AG09319 (cell line): Measurements from ENCODE around the gene SRGAP3.

Experiments
- DNase-seq: peaks from one replicate; pipeline ENCODE4 v3.0.0-alpha.2; 2010; ENCODE audit warnings: low read depth; ENCODE audit errors: extremely low read depth
- TF ChIP-seq, protein P1 (sequence below): IDR thresholded peaks from 2 replicates; pipeline ENCODE4 v1.5.1; 2011; ENCODE audit warnings: low read depth, mild to moderate bottlenecking, inconsistent platforms, low read length, moderate library complexity

Gene SRGAP3

DNA sequence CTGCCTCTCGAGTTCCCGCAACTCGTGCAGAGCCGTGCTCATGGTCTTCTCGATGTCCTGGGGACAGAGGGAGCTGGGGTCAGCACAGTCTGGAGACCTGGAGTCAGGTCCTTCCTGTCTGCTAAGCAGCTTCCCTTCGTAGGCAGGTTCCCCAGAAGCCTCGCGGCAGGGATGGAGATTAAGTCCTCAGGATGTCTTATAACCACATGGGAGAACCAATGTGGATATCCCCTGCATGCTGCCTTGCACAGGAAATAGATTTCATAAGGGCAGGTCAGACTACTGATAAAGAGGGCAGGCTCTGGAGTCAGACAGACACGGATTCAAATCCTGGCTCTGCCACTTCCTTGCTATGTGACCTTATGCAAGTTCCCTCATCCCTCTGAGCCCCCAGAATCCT, 263.6 kb downstream of the SRGAP3 start:
- TF ChIP-seq, protein P1, sequence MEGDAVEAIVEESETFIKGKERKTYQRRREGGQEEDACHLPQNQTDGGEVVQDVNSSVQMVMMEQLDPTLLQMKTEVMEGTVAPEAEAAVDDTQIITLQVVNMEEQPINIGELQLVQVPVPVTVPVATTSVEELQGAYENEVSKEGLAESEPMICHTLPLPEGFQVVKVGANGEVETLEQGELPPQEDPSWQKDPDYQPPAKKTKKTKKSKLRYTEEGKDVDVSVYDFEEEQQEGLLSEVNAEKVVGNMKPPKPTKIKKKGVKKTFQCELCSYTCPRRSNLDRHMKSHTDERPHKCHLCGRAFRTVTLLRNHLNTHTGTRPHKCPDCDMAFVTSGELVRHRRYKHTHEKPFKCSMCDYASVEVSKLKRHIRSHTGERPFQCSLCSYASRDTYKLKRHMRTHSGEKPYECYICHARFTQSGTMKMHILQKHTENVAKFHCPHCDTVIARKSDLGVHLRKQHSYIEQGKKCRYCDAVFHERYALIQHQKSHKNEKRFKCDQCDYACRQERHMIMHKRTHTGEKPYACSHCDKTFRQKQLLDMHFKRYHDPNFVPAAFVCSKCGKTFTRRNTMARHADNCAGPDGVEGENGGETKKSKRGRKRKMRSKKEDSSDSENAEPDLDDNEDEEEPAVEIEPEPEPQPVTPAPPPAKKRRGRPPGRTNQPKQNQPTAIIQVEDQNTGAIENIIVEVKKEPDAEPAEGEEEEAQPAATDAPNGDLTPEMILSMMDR = no peak
- no peak for DNase-seq

DNA sequence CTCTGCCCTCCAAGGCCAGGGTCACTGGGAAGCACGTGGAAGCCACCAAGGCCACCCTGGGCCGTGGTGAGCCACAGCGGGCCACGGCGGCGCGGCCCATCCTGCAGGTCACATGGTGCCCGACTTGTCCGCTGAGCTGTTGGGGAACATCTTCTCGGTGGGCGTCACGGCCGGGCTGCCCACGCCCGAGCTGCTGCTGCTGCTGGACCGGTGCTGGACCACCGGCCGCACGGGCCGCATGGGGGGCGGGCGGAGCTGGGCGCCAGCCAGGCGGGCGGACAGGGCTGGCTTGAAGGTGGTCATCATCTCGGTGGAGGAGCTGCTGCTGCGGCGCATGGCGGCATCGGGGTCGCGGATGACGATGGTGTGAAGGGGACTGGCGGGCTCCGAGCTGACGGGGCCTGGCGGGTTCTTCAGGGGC, 264.0 kb downstream of the SRGAP3 start:
- TF ChIP-seq, protein P1 = no peak
- no peak for DNase-seq

DNA sequence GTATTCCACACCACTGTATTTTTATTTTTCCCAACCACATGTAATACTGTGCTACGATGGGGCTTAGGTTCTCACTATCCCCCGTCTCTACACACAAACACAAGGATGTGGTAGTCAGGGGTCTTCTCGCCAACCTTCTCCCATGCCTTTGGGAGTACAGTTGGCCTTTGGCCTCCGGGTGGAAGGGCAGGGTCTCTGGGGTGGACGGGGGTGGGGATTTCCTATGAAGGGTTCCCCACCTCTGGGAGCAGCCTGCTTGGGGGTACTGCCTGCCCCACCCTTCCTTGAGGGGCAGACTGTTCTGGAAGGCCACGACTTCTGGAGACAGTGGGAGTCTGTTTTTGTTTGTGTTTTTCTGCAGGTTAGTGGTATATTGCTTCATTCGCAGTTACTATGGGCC, 264.9 kb downstream of the SRGAP3 start:
- no peak for DNase-seq
- TF ChIP-seq, protein P1 = no peak

DNA sequence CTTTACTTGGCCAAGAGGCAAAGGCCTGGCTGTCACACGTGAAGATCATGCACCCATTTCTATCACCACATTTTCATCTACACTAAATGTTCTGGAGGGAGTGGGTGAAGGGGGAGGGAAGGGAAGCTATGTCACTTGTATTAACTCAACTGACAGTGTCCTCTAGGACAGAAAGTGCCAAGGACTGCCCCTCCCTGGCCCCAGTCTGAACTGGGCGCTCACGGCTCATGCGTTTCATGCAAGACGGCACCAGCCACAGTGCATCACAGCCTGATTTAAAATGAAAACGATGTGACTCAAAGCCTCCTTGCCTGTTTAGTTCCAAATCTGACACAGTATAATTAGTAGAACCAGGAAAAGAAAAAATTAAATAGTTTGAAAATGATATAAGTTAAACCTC, 265.4 kb downstream of the SRGAP3 start:
- no peak for DNase-seq
- TF ChIP-seq, protein P1 = no peak

DNA sequence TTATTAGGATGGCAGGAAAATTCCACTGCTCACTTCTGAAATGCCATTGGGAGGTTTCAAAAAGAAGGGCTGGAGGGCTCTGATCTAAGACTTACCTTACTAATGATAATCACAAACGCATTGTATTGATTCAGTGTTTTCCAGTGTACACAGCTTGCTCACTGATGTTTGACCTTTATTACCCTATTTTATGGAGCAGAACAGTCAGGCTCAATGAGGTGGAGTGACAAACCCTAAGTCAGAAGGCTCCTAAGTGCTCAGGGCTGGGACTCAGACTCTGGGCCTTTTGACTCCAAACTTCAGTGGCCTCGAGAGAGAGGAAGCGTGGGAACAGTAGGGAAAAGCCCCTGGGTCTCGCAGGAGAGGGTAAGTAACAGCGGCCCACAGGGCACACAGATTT, 265.9 kb downstream of the SRGAP3 start:
- TF ChIP-seq, protein P1 = no peak
- no peak for DNase-seq

DNA sequence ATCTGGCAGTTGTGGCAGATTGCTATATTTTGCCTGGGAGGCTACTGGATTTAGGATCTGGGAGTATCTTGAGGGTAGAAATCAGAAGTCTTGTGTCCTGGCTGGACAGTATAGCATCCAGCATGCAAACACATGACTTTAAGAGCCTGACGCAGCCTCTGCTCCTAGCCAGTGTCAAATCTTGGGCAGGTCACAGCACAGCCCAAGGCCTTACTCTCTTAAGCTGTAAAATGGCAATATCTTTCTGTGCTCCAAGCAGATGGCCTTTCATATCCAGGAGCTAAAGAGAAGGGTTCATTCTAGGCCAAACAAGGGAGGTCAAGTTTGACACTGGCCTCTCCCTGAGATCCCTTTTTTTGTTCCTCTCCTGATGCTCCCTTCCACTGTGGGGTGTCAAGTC, 266.4 kb downstream of the SRGAP3 start:
- no peak for DNase-seq

DNA sequence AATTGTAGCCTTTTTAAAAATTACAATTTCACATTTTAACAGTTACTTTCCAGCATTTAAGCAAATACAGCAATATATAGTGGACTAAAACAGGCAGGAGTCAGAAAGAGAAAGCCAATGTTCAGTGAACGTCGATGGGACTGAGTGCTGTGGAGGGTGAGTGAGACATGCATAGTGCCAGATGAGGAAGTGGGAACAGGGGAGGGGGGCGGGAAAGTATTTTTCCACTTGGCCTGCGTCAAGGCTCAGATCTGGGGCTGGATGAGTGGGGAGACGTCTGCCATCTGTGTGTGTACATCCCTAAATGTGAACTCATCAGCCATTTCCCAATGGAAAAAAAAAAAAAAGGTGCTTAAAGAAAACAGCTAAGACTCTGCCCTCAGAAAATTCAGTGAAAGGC, 266.9 kb downstream of the SRGAP3 start:
- no peak for DNase-seq
- TF ChIP-seq, protein P1 = no peak

More for the DNA sequence above, 266.4 kb downstream of the SRGAP3 start:
- TF ChIP-seq, protein P1 = no peak

DNA sequence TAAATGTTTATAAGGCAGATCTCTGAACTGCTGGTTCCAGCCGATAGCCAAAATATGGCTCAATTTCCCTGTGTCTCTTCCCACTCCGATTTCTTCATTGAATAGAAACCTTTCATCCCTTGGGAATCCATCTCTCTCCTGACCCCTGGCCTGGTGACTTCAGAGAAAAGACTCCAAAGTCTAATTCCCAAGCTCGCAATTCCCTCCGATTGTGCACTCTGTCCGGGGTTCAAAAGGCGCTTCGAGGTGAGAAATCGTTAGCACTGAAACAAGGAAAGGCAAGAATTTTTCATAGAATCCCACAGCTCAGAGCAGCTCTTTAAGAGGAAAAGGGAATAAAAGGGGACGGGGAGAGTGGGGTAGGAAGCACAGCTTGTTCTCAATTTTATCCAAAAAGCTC, 267.7 kb downstream of the SRGAP3 start:
- TF ChIP-seq, protein P1 = no peak
- no peak for DNase-seq
